PFSK-1 (cell line): ENCODE results near the gene HTR2A. TPM values are rescaled to one million over a fixed set of nuclear protein-coding genes. Genes with fewer than 3 reads are reported as not detected.

ENCODE experiments used
- FOXP2 ChIP-seq: optimal IDR thresholded peaks from 2 replicates; pipeline ENCODE3; 2011; ENCODE audit warnings: borderline replicate concordance, control low read depth, inconsistent platforms; ENCODE audit not compliant: insufficient read depth; ENCODE audit errors: extremely low read length, extremely low read depth
- POLR2AphosphoS5 ChIP-seq: IDR thresholded peaks from 2 replicates; pipeline ENCODE4 v1.6.1; 2012; ENCODE audit warnings: low read depth, mild to moderate bottlenecking, control low read depth, low read length, moderate library complexity
- SIN3A ChIP-seq: IDR thresholded peaks from 2 replicates; pipeline ENCODE4 v1.6.1; 2012; ENCODE audit warnings: mild to moderate bottlenecking, low read length, moderate library complexity, borderline replicate concordance; ENCODE audit not compliant: insufficient read depth
- TAF1 ChIP-seq: IDR thresholded peaks from 2 replicates; pipeline ENCODE4 v1.6.1; 2012; ENCODE audit warnings: low read length, control low read depth, borderline replicate concordance; ENCODE audit not compliant: insufficient read depth
- polyA plus RNA-seq: library from polyadenylated mRNA; unstranded; fragments of >200 nt; gene quantifications from one replicate; pipeline ENCODE4 v1.2.1, GENCODE V29; 2012; ENCODE audit warnings: low read depth, missing spikeins; ENCODE audit not compliant: insufficient read length
- TF ChIP-seq, protein P1 (sequence below), 2 experiments: IDR thresholded peaks; 2 replicates each; pipeline versions ENCODE4 v1.6.1 to v1.8.0; 2011 to 2012; ENCODE audit warnings: low read depth in 2 of 2, low read length in 2 of 2, control low read depth in 1 of 2, inconsistent platforms in 1 of 2, mild to moderate bottlenecking in 1 of 2, moderate library complexity in 1 of 2; ENCODE audit not compliant: insufficient read depth in 1 of 2

Gene HTR2A
- polyA plus RNA-seq: not detected

DNA sequence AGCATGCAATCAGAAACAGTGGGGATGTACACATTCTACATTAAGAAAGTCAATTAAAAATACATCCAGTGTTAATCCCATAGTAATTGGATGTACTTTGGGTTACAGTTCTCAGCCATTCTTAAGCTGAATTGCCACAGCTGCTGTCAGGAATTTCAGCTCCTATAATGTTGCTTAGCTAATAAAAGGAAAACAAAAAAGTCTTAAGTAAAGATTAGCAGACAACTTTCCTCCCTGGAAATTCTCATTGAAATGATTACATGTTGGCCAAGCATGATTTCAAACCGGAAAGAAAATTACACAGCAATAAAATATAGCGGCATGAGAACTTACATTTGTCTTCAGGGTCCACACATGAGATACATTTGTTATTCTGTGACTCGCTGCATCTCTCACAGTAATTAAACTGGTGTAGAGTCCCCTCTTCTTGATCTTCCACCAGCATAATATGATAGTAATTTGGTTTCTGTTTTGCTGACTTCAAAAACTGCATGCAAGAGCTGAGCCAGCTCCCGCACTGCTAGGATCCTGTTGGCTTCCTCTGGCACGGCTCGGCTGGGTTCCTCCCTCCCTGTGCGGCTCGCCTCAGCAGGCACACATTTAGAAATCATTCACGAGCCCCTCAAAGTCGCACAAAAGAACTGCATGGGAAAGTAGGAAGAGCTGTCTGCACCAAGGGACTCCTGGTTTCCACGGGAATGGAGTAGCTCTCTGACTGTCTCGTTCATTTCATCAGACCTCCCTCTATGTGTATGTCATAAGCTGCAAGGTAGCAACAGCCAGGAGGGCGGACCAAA, at the start of gene HTR2A:
TSS of gene HTR2A (minus strand) at position 713 of the 797 bp plus-strand sequence. CDS start 1,147 bp downstream, outside the sequence.
- no peak for TF ChIP-seq TAF1
- TF ChIP-seq POLR2AphosphoS5: no peak
- TF ChIP-seq, protein P1, sequence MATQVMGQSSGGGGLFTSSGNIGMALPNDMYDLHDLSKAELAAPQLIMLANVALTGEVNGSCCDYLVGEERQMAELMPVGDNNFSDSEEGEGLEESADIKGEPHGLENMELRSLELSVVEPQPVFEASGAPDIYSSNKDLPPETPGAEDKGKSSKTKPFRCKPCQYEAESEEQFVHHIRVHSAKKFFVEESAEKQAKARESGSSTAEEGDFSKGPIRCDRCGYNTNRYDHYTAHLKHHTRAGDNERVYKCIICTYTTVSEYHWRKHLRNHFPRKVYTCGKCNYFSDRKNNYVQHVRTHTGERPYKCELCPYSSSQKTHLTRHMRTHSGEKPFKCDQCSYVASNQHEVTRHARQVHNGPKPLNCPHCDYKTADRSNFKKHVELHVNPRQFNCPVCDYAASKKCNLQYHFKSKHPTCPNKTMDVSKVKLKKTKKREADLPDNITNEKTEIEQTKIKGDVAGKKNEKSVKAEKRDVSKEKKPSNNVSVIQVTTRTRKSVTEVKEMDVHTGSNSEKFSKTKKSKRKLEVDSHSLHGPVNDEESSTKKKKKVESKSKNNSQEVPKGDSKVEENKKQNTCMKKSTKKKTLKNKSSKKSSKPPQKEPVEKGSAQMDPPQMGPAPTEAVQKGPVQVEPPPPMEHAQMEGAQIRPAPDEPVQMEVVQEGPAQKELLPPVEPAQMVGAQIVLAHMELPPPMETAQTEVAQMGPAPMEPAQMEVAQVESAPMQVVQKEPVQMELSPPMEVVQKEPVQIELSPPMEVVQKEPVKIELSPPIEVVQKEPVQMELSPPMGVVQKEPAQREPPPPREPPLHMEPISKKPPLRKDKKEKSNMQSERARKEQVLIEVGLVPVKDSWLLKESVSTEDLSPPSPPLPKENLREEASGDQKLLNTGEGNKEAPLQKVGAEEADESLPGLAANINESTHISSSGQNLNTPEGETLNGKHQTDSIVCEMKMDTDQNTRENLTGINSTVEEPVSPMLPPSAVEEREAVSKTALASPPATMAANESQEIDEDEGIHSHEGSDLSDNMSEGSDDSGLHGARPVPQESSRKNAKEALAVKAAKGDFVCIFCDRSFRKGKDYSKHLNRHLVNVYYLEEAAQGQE (IDR thresholded peaks at IDR 0.05; ENCODE audit: insufficient read depth in 1 of 2, low read depth in 2 of 2, low read length in 2 of 2): no peak
- TF ChIP-seq FOXP2: no peak
- no peak for TF ChIP-seq SIN3A

DNA sequence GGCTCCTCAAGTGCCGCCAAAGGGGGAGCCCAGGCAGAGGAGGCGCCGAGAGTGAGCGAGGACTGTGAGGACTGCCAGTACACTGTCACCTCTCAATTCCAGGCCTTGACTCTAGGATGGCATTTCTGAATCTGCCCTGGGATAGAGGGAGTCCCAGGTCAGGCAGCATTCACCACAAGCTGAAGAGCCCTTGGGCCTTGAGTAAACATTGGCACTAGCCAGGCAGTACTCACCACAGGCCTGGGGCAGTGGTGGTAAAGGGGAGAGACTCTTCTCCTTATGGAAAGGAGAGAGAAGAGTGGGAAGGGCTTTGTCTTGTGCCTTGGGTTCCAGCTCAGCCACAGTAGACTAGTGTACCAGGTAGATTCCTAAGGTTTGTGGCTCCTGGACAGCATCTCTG, 39.7 kb upstream of the HTR2A start:
- no peak for TF ChIP-seq TAF1

GRCh38 chr13:46934749-46935148, 37.9 kb upstream of the HTR2A start:
- TF ChIP-seq, protein P1 (IDR thresholded peaks at IDR 0.05; ENCODE audit: insufficient read depth in 1 of 2, low read depth in 2 of 2, low read length in 2 of 2): no peak
- TF ChIP-seq FOXP2 (no peak), TAF1 (no peak), POLR2AphosphoS5 (no peak), SIN3A (no peak)

- no peak for TF ChIP-seq POLR2AphosphoS5
- no peak for TF ChIP-seq FOXP2
- TF ChIP-seq, protein P1 (IDR thresholded peaks at IDR 0.05; ENCODE audit: insufficient read depth in 1 of 2, low read depth in 2 of 2, low read length in 2 of 2): no peak
- TF ChIP-seq SIN3A: no peak
- no peak for TF ChIP-seq TAF1
Measured at GRCh38 chr13:46926916-46927590, 30.2 kb upstream of the HTR2A start.

DNA sequence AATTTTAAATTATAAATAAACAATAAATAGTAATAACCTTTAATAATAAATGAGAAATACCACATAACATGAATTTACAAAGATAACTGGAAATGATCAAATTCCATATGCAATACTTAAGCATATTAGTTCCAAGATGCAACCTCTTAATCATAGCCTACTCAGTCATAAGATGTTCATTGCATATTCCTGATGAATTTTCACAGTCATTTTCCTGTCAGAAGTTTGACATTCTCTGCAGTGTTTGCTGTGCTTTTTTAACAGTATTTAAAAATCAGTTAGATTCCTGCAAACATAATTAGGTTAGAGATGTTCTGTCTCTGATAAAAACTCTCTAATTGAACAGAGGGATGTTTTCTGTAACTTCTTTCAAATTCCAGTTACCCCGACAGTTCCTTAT, 28.6 kb upstream of the HTR2A start:
- TF ChIP-seq, protein P1 (IDR thresholded peaks at IDR 0.05; ENCODE audit: insufficient read depth in 1 of 2, low read depth in 2 of 2, low read length in 2 of 2): no peak
- TF ChIP-seq POLR2AphosphoS5: no peak
